ENCODE measurements around the gene HAO2. TPM values are rescaled to one million over a fixed set of nuclear protein-coding genes. Genes with fewer than 3 reads are reported as not detected.

Gene HAO2
- total RNA-seq, 1 donor from 2014 or later, result not detected

DNA sequence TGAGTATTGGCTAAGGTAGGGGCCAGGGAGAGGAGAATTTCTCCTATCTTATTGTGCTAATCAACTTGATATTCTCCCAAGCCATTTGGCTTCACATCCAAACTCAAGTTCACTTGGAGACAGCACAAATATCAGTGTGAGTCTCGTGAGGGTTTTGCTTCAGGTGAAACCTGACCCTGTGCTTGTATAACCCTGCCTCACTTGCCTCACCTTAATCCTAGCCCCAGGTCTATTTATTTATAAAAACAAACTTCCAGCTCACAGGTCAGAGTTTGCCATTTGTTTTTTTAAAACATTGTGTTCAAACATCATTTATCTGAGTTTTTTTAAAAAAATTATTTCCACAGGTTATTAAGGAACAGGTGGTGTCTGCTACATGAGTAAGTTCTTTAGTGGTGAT lies 19.9 kb downstream of the HAO2 start:
- Histone ChIP-seq H3K27me3 (ENCODE audit: low read depth) (peaks cover 8% of the 10 kb centered on the region), H3K36me3 (no peaks in the 10 kb centered on the region), H3K9me3 (replicated peaks) (no peaks in the 10 kb centered on the region), H3K27ac (replicated peaks) (no peak overlapping the region), H3K4me1 (no peaks in the 10 kb centered on the region), H3K4me3 (no peak overlapping the region)
- no peak for DNase-seq
- intact Hi-C loops (cut with micrococcal nuclease), result no loop called here
- no peak for TF ChIP-seq CTCF (IDR thresholded peaks at IDR 0.05; ENCODE audit: borderline replicate concordance)

GRCh38 chr1:119390526-119390925 lies 21.9 kb downstream of the HAO2 start:
- Histone ChIP-seq H3K4me1 (no peaks in the 10 kb centered on the region), H3K27me3 (ENCODE audit: low read depth) (peaks cover 16% of the 10 kb centered on the region), H3K27ac (replicated peaks) (no peak overlapping the region), H3K36me3 (no peaks in the 10 kb centered on the region), H3K4me3 (no peak overlapping the region), H3K9me3 (replicated peaks) (no peaks in the 10 kb centered on the region)
- no peak for TF ChIP-seq CTCF (IDR thresholded peaks at IDR 0.05; ENCODE audit: borderline replicate concordance)
- no peak for DNase-seq
- intact Hi-C loops (cut with micrococcal nuclease), result no loop called here

DNA sequence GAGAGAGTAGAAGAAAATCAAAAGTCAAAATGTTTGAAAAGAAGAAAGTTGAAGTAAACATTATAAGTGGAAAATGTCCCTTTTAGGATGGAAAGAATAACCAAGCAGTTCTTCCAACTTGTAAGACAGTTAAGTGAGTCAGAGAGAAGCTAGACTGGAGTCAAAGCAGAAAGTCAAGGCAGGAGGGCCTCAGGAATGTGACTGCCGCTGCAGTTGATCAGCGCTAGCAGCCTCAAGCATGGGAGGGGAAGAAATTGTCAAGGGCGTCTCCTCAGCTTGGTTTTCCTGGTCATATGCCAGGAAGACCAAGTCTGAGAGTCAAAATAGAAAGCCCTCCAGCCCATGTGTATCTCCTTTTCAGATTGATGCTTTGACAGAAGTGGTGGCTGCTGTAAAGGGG lies 23.2 kb downstream of the HAO2 start:
- no peaks in the 10 kb centered on the region for H3K4me1 ChIP-seq
- no peak for DNase-seq
- no peaks in the 10 kb centered on the region for H3K9me3 ChIP-seq (replicated peaks)
- no peak overlapping the region for H3K4me3 ChIP-seq
- no peaks in the 10 kb centered on the region for H3K36me3 ChIP-seq
- no peak overlapping the region for H3K27ac ChIP-seq (replicated peaks)
- peaks cover 11% of the 10 kb centered on the region for H3K27me3 ChIP-seq (ENCODE audit: low read depth)
- TF ChIP-seq CTCF (IDR thresholded peaks at IDR 0.05; ENCODE audit: borderline replicate concordance), result no peak
- intact Hi-C loops (cut with micrococcal nuclease), result no loop called here

- intact Hi-C loops (cut with micrococcal nuclease), result no loop called here
- peaks cover 11% of the 10 kb centered on the region for H3K27me3 ChIP-seq (ENCODE audit: low read depth)
- no peaks in the 10 kb centered on the region for H3K36me3 ChIP-seq
- H3K4me3 ChIP-seq, result no peak overlapping the region
- no peak for DNase-seq
- no peak overlapping the region for H3K27ac ChIP-seq (replicated peaks)
- no peak for TF ChIP-seq CTCF (IDR thresholded peaks at IDR 0.05; ENCODE audit: borderline replicate concordance)
- no peaks in the 10 kb centered on the region for H3K4me1 ChIP-seq
- no peaks in the 10 kb centered on the region for H3K9me3 ChIP-seq (replicated peaks)
These were observed 25.5 kb downstream of the HAO2 start for GRCh38 chr1:119394085-119394484.

DNA sequence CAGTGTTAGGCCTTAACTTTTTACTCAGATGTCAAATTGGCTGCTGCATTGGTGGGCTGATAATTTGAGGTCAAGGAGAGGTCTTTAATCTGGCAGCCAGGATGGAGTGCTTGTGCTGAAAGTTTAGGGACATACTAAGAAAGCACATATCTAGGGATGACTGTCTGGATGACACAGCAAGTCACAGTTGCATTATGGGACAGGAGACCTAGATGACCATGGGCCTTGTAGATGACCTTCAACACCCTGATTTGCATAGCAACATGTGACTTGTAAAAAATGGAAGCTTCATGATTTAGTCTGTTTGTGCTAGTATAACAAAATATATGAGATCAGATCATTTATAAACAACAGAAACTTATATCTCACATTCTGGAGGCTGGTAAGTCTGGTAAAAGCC lies 28.4 kb downstream of the HAO2 start:
- H3K4me3 ChIP-seq, result no peak overlapping the region
- DNase-seq, result no peak
- TF ChIP-seq CTCF (IDR thresholded peaks at IDR 0.05; ENCODE audit: borderline replicate concordance), result no peak
- H3K27me3 ChIP-seq (ENCODE audit: low read depth), result peaks cover 11% of the 10 kb centered on the region
- intact Hi-C loops (cut with micrococcal nuclease), result no loop called here
- no peaks in the 10 kb centered on the region for H3K4me1 ChIP-seq
- H3K9me3 ChIP-seq (replicated peaks), result no peaks in the 10 kb centered on the region
- H3K27ac ChIP-seq (replicated peaks), result no peak overlapping the region
- no peaks in the 10 kb centered on the region for H3K36me3 ChIP-seq

- intact Hi-C loops (cut with micrococcal nuclease), result no loop called here
- Histone ChIP-seq H3K36me3 (no peaks in the 10 kb centered on the region), H3K9me3 (replicated peaks) (no peaks in the 10 kb centered on the region), H3K27ac (replicated peaks) (no peak overlapping the region), H3K4me3 (no peak overlapping the region), H3K27me3 (ENCODE audit: low read depth) (peaks cover 11% of the 10 kb centered on the region), H3K4me1 (no peaks in the 10 kb centered on the region)
- no peak for TF ChIP-seq CTCF (IDR thresholded peaks at IDR 0.05; ENCODE audit: borderline replicate concordance)
- no peak for DNase-seq
These were observed 29.4 kb downstream of the HAO2 start for GRCh38 chr1:119397986-119398385.
